SK-N-SH (cell line): Measurements from ENCODE around the gene RASSF3.

ENCODE experiments used
- EP300 ChIP-seq, 2 experiments: IDR thresholded peaks; 2 replicates each; pipeline versions ENCODE4 v1.4.0 to v1.6.1; 2012; ENCODE audit warnings: borderline replicate concordance in 1 of 2, low read depth in 1 of 2, low read length in 1 of 2
- EZH2phosphoT487 ChIP-seq: fragments of 200-600 bp; sonication (generic); IDR thresholded peaks from 2 replicates; pipeline ENCODE4 v1.6.1; 2017; ENCODE audit warnings: low read depth, mixed run types, mild to moderate bottlenecking, antibody characterized with exemption, moderate library complexity, borderline replicate concordance
- FOXJ3 ChIP-seq: sonication (generic); formaldehyde crosslinking; IDR thresholded peaks from 2 replicates; pipeline ENCODE4 v1.5.1; 2020; ENCODE audit warnings: mild to moderate bottlenecking, missing genetic modification reagents
- GABPA ChIP-seq: IDR thresholded peaks from 2 replicates; pipeline ENCODE4 v1.4.0; 2012; ENCODE audit warnings: low read depth, mild to moderate bottlenecking
- JUND ChIP-seq: IDR thresholded peaks from 2 replicates; pipeline ENCODE4 v1.4.0; 2012
- POLR2AphosphoS5 ChIP-seq: IDR thresholded peaks from 2 replicates; pipeline ENCODE4 v1.6.1; 2012; ENCODE audit warnings: low read depth, low read length
- RAD21 ChIP-seq: IDR thresholded peaks from 2 replicates; pipeline ENCODE4 v1.6.1; 2012; ENCODE audit warnings: mild to moderate bottlenecking, low read length
- SIN3A ChIP-seq: IDR thresholded peaks from 2 replicates; pipeline ENCODE4 v1.6.1; 2012; ENCODE audit warnings: low read depth, mild to moderate bottlenecking, low read length, moderate library complexity, borderline replicate concordance
- TF ChIP-seq, protein P1 (sequence below): fragments of 200-600 bp; sonication (generic); IDR thresholded peaks from 2 replicates; pipeline ENCODE4 v1.6.1; 2017; ENCODE audit warnings: antibody characterized with exemption, mild to moderate bottlenecking, moderate library complexity
- TF ChIP-seq, protein P2 (sequence below): IDR thresholded peaks from 2 replicates; pipeline ENCODE4; 2012
- TF ChIP-seq, protein P3 (sequence below): IDR thresholded peaks from 2 replicates; pipeline ENCODE4 v1.6.1; 2012; ENCODE audit warnings: mild to moderate bottlenecking, low read depth, low read length, moderate library complexity

DNA sequence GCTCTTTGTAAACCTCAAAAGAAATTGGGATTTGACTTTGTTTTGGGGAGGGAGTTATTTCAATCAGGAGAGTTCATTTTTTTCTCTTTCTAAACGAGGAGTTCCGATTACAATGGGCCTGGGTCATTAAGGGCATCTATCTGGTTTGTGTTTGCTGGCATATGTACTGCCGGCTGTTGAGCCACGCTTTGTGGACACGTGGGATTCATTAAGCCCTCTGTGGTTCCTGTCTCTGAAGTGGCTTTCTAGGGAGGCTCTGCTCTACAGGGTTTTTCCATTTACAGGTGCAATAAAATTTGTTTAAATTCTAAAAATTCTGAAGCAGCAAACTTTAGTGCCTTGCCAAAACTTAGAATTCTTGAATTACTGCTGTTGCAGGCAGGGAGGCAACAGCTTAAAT, 91.0 kb downstream of the RASSF3 start:
- TF ChIP-seq, protein P1, sequence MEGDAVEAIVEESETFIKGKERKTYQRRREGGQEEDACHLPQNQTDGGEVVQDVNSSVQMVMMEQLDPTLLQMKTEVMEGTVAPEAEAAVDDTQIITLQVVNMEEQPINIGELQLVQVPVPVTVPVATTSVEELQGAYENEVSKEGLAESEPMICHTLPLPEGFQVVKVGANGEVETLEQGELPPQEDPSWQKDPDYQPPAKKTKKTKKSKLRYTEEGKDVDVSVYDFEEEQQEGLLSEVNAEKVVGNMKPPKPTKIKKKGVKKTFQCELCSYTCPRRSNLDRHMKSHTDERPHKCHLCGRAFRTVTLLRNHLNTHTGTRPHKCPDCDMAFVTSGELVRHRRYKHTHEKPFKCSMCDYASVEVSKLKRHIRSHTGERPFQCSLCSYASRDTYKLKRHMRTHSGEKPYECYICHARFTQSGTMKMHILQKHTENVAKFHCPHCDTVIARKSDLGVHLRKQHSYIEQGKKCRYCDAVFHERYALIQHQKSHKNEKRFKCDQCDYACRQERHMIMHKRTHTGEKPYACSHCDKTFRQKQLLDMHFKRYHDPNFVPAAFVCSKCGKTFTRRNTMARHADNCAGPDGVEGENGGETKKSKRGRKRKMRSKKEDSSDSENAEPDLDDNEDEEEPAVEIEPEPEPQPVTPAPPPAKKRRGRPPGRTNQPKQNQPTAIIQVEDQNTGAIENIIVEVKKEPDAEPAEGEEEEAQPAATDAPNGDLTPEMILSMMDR: no peak
- TF ChIP-seq POLR2AphosphoS5 (no peak), SIN3A (no peak), EP300 (IDR thresholded peaks at IDR 0.05; ENCODE audit: borderline replicate concordance in 1 of 2, low read depth in 1 of 2, low read length in 1 of 2) (peak in 1 of 2 experiments; percentile 18; a peak in 1 of 4 replicates), EZH2phosphoT487 (no peak), GABPA (no peak), RAD21 (no peak), FOXJ3 (CRISPR knock-in tag) (no peak), JUND (no peak)
- TF ChIP-seq, protein P2, sequence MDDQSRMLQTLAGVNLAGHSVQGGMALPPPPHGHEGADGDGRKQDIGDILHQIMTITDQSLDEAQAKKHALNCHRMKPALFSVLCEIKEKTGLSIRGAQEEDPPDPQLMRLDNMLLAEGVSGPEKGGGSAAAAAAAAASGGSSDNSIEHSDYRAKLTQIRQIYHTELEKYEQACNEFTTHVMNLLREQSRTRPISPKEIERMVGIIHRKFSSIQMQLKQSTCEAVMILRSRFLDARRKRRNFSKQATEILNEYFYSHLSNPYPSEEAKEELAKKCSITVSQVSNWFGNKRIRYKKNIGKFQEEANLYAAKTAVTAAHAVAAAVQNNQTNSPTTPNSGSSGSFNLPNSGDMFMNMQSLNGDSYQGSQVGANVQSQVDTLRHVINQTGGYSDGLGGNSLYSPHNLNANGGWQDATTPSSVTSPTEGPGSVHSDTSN: no peak
- TF ChIP-seq, protein P3, sequence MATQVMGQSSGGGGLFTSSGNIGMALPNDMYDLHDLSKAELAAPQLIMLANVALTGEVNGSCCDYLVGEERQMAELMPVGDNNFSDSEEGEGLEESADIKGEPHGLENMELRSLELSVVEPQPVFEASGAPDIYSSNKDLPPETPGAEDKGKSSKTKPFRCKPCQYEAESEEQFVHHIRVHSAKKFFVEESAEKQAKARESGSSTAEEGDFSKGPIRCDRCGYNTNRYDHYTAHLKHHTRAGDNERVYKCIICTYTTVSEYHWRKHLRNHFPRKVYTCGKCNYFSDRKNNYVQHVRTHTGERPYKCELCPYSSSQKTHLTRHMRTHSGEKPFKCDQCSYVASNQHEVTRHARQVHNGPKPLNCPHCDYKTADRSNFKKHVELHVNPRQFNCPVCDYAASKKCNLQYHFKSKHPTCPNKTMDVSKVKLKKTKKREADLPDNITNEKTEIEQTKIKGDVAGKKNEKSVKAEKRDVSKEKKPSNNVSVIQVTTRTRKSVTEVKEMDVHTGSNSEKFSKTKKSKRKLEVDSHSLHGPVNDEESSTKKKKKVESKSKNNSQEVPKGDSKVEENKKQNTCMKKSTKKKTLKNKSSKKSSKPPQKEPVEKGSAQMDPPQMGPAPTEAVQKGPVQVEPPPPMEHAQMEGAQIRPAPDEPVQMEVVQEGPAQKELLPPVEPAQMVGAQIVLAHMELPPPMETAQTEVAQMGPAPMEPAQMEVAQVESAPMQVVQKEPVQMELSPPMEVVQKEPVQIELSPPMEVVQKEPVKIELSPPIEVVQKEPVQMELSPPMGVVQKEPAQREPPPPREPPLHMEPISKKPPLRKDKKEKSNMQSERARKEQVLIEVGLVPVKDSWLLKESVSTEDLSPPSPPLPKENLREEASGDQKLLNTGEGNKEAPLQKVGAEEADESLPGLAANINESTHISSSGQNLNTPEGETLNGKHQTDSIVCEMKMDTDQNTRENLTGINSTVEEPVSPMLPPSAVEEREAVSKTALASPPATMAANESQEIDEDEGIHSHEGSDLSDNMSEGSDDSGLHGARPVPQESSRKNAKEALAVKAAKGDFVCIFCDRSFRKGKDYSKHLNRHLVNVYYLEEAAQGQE: no peak
